ENCODE measurements around the gene LMAN2L.

DNA sequence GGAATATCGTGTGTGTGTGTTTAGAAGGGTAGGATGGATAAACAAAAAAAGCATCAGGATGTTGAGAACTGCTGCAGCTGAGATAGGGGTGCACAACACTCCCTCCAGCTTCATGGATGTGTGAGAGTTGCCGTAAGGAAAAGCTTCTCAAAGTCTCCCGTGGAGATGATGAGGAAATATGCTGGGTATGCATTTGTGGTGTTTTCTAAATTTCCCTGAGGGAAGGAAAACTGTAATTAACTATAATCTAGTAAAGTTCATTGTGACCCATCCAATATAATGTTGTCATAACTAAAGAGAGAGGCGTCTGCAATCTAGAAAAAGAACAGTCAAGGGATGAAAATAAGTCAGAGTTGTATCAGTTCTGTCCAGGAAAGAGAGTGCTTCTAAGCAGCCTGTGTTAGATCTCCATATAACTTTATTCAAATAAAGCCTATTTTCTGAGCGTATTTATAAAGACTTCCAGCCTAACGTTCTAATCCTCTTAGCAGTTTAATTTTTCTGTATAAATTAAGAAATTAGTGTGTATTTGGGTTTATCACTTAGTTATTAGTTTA, 7.3 kb upstream of the LMAN2L start:
- TF ChIP-seq POLR2A (IDR thresholded peaks at IDR 0.05; ENCODE audit: low read depth, low read length): no peak
- no peak for TF ChIP-seq TAF1 (IDR thresholded peaks at IDR 0.05; ENCODE audit: borderline replicate concordance, low read depth, low read length)
- no peak for TF ChIP-seq POLR2AphosphoS5 (IDR thresholded peaks at IDR 0.05; ENCODE audit: low read depth, low read length)

Data from GM12892 (cell line).